Skeletal muscle tissue (tissue), 4 donors: Measurements from ENCODE around the gene TRRAP. TPM values are rescaled to one million over a fixed set of nuclear protein-coding genes. Genes with fewer than 3 reads are reported as not detected.
A peak's percentile ranks its signal among the peaks of the same experiment; 100 is the strongest.
"Not testable (repeated sequence)": the region's sequence is repeated elsewhere in the genome, so short reads cannot be mapped to it uniquely, and the experiment has no call there.

Experiments
- H3K27ac ChIP-seq: one replicate; pipeline ENCODE4 v1.7.0; 2013; ENCODE audit warnings: mild to moderate bottlenecking, low read depth, low read length, inconsistent platforms
- H3K27me3 ChIP-seq, 3 donors: one replicate each; pipeline ENCODE4 v1.7.0; 2013; ENCODE audit warnings: low read length in 3 of 3; ENCODE audit not compliant: control insufficient read depth in 3 of 3, insufficient read depth in 3 of 3
- H3K36me3 ChIP-seq, 3 donors: one replicate each; pipeline ENCODE4 v1.7.0; 2013; ENCODE audit warnings: low read length in 3 of 3; ENCODE audit not compliant: control insufficient read depth in 3 of 3, insufficient read depth in 3 of 3
- H3K4me1 ChIP-seq, 3 donors: one replicate each; pipeline ENCODE4 v1.7.0; 2013; ENCODE audit warnings: low read length in 3 of 3, mild to moderate bottlenecking in 3 of 3; ENCODE audit not compliant: control insufficient read depth in 3 of 3, insufficient read depth in 3 of 3
- H3K4me3 ChIP-seq, 3 donors: one replicate each; pipeline ENCODE4 v1.7.0; 2013; ENCODE audit warnings: low read length in 3 of 3
- H3K9ac ChIP-seq, 3 donors: one replicate each; pipeline ENCODE4 v1.7.0; 2013; ENCODE audit warnings: low read length in 3 of 3, mild to moderate bottlenecking in 3 of 3, moderate library complexity in 2 of 3, low read depth in 1 of 3
- H3K9me3 ChIP-seq, 3 donors: one replicate each; pipeline ENCODE4 v1.7.0; 2013; ENCODE audit warnings: low read length in 3 of 3; ENCODE audit not compliant: control insufficient read depth in 3 of 3
- total RNA-seq: library from RNA; depleted of rRNA; stranded (reverse); fragments of >200 nt; gene quantifications from one replicate; pipeline ENCODE4 v1.2.3, GENCODE V29; 2014
- donor health status: Osteomylitis.

The TRRAP gene
- total RNA-seq, 1 donor from 2014 or later: 20.4 TPM

DNA sequence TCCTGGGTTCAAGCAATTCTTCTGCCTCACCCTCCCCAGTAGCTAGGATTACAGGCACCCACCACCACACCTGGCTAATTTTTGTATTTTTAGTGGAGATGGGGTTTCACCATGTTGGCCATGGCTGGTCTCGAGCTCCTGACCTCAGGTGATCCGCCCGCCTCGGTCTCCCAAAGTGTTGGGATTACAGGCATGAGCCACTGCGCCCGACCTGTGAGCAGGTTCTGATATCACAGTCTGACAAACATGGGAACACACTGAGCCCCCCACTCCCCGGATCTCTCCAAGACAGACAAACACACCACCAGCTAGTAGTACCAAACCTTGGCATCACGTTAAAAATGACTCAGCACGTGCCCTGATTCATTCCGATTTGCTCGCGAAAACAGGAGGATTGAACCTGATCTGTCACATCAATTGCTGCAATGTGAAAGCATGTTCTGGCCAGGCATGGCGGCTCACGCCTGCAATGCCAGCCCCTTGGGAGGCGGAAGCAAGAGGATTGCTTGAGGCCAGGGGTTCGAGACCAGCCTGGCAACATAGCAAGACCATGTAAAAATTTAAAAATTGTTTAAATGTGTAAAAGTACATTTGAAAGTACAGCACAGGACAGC lies 159.1 kb downstream of the TRRAP start:
- peaks cover 5 to 9% (median 8%) of the 10 kb centered on the region in 3 donors for H3K4me1 ChIP-seq
- H3K27ac ChIP-seq: no peak overlapping the region
- H3K27me3 ChIP-seq: no peaks in the 10 kb centered on the region
- H3K9me3 ChIP-seq: no peaks in the 10 kb centered on the region
- no peak overlapping the region for H3K4me3 ChIP-seq
- H3K36me3 ChIP-seq: peaks cover 66 to 71% (median 69%) of the 10 kb centered on the region in 3 donors
- peak overlapping the region in 1 of 3 donors; percentile 8 for H3K9ac ChIP-seq

DNA sequence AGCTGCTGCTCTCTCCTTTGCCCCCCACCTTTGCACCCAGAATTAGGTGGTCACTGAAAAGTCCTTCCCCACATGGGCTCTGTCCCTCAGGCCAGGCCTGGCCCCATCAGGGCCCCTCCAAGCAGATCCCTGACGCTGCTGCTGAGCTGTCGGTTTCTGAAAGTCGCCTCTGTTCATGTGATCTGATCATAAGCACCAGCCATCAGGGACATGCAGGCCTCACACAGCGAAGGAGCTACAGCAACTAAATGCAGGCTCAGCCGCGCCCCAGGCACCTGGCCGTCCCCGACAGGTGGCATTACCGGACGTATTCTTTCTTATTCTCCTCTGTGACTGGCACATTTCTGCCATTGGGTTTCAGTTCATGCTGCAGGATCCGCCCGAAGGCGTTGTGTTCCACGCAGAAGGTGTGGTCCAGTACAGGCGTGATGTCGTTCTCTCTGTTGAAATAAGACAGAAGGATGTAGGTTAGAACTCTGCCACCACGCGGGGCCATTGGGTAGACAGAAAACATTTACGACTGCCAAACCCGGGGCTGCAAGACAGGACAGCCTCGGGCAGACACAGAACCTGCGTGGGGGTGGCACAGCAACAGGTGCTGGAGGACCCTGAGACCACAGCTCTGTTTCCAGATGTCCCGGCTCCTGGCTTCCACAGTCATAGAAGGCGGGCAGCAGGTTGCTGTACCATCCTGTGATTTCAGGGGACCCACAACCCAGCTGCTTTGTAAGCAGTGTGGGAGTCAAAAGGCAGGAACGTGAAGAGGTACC lies 159.9 kb downstream of the TRRAP start:
- H3K4me3 ChIP-seq: no peak overlapping the region
- H3K27me3 ChIP-seq: no peaks in the 10 kb centered on the region
- peaks cover 5 to 9% (median 8%) of the 10 kb centered on the region in 3 donors for H3K4me1 ChIP-seq
- no peak overlapping the region for H3K27ac ChIP-seq
- peaks cover 65 to 68% (median 66%) of the 10 kb centered on the region in 3 donors for H3K36me3 ChIP-seq
- no peak overlapping the region for H3K9ac ChIP-seq
- no peaks in the 10 kb centered on the region for H3K9me3 ChIP-seq

DNA sequence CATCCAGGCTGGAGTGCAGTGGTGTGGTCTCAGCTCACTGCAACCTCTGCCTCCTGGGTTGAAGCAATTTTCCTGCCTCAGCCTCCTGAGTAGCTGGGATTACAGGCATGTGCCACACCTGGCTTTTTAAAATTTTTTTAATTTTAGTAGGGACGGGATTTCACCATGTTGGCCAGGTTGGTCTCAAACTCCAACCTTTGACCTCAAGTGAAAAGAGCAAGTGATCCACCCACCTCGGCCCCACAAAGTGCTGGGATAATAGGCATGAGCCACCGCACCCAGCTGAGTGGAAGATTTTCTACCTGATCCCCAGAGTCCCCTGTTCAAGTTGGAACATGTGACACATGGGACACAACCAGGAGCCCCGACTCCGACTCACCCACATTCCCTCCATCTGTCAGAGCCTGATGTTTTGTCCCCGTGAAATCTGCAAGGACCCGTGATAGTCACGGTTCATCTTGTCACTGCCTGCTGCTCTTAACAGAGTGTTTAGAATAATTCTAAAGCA lies 161.1 kb downstream of the TRRAP start:
- H3K9ac ChIP-seq: no peak overlapping the region
- no peaks in the 10 kb centered on the region for H3K27me3 ChIP-seq
- no peak overlapping the region for H3K27ac ChIP-seq
- no peaks in the 10 kb centered on the region for H3K9me3 ChIP-seq
- H3K4me3 ChIP-seq: no peak overlapping the region
- H3K36me3 ChIP-seq: peaks cover 63 to 66% (median 65%) of the 10 kb centered on the region in 3 donors
- H3K4me1 ChIP-seq: peaks cover 5 to 8% (median 7%) of the 10 kb centered on the region in 3 donors

DNA sequence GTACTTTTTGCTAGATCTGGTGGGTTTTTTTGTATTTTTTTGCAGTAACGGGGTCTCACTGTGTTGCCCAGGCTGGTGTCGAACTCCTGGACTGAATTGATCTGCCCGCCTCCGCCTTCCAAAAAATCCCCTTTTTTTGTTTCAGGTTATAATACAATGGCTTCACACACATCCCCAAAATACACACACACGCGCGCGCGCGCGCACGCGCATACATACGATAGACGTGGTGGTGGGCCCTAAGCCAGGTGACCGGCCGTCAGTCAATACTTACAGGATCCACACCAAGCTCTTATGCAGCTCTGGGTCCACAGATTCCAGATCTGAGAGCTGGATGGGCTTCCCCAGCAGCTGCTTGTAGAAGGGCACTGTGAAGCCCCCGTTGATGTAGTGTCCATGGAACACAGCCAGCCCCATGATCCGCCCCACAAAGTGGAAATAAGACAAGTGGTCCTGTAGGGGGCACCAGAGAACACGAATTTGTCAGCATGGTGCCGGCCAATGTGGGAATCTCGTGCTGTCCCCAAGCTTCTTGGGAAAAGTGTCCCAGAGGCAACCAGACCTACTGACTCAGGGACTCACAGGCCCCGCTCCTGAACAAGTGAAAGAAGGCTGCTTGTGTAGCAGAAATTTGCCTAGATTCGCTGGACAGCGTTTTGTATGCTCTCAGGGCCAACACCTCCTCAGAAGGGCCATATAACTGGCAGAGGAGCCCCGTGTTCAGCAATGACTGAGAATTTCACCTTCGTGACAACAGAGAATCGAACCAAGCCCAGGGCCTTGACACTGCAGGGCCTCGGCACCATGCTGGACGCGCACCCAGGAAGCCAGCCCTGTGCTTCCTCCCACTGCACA lies 162.0 kb downstream of the TRRAP start:
- Histone ChIP-seq H3K4me1 (peaks cover 5 to 8% (median 6%) of the 10 kb centered on the region in 3 donors), H3K36me3 (peaks cover 57 to 64% (median 63%) of the 10 kb centered on the region in 3 donors), H3K9me3 (no peaks in the 10 kb centered on the region), H3K4me3 (no peak overlapping the region), H3K27ac (peak overlapping the region; percentile 53), H3K9ac (peak overlapping the region in 1 of 3 donors; percentile 80), H3K27me3 (no peaks in the 10 kb centered on the region)

DNA sequence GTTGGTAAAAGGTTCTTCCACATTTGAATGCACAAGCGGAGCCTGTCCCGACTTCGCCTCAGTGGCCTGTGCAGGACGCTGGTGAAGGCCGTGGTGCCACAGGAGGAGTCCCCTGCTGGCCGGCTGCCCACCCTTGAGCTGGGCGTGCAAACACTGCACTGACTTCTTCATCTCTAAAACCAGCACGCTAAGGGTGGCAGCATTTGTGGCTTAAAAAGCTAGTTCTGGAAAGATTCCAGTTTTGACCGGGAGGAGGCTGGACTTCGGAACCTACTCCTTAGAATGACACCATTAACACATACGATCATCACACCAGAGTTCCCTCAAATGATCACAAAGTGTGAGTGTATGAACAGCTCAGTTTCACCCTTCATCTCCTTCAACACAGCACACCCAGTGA lies 163.2 kb downstream of the TRRAP start:
- Histone ChIP-seq H3K27ac (no peak overlapping the region), H3K27me3 (no peaks in the 10 kb centered on the region), H3K9me3 (no peaks in the 10 kb centered on the region), H3K4me1 (peaks cover 5 to 8% (median 6%) of the 10 kb centered on the region in 3 donors), H3K4me3 (no peak overlapping the region), H3K36me3 (peaks cover 54 to 63% (median 62%) of the 10 kb centered on the region in 3 donors), H3K9ac (no peak overlapping the region)

DNA sequence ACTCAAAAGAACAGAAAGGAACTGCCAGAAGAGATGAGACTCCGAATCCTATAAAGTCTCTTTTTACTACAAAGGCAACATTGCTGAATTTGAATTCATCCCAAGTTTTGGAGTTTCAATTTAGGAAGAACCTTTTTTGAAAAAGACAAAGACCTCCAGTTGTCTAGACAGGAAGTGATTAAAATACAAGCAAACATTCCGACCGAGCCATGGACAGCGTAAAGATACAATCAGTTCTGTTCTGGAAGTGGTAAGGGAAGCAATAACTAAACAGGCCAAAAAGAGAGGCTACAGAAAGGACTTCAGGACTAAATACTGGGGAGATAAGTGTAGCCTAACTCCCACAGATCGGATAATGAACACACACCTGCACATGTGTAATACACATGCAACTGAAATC lies 164.6 kb downstream of the TRRAP start:
- no peak overlapping the region for H3K4me3 ChIP-seq
- H3K4me1 ChIP-seq: peaks cover 5 to 8% (median 6%) of the 10 kb centered on the region in 3 donors
- no peaks in the 10 kb centered on the region for H3K27me3 ChIP-seq
- no peak overlapping the region for H3K27ac ChIP-seq
- no peak overlapping the region for H3K9ac ChIP-seq
- peaks cover 57 to 63% (median 60%) of the 10 kb centered on the region in 3 donors for H3K36me3 ChIP-seq
- H3K9me3 ChIP-seq: no peaks in the 10 kb centered on the region

DNA sequence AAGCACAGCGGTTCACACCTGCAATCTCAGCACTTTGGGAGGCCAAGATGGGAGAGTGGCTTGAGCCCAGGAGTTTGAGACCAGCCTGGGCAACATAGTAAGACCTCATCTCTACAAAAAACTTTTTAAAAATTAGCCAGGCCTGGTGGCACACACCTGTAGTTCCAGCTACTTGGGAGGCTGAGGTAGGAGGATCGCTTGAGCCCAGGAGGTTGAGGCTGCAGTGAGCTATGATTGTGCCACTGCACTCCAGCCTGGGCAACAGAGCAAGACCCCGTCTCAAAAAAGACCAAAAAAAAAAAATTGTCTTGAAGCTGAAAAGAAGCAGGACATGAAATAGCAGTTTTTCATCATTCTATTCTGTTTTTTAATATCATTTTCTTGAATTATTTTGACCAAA lies 166.5 kb downstream of the TRRAP start:
- H3K9ac ChIP-seq, H3K4me3 ChIP-seq, H3K27me3 ChIP-seq, H3K9me3 ChIP-seq, H3K27ac ChIP-seq, H3K4me1 ChIP-seq: not testable (repeated sequence)
- H3K36me3 ChIP-seq: peaks cover 47 to 60% (median 54%) of the 10 kb centered on the region in 3 donors

DNA sequence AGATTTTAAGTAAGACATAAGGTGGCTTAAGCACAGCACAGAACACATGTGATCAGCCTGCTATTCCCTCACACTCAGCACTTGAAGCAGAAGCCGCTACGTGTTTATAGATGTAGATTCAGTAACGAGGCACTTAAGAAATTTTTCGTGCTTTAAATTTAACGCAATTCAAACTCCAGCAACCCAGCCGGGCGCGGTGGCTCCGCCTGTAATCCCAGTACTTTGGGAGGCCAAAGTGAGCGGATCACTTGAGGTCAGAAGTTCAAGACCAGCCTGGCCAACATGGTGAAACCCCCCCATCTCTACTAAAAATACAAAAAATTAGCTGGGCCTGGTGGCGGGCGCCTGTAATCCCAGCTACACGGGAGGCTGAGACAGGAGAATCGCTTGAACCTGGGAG lies 167.9 kb downstream of the TRRAP start:
- not testable (repeated sequence) for H3K9ac ChIP-seq, H3K27me3 ChIP-seq, H3K9me3 ChIP-seq, H3K4me1 ChIP-seq, H3K27ac ChIP-seq, H3K4me3 ChIP-seq
- H3K36me3 ChIP-seq: peaks cover 42 to 65% (median 56%) of the 10 kb centered on the region in 3 donors

DNA sequence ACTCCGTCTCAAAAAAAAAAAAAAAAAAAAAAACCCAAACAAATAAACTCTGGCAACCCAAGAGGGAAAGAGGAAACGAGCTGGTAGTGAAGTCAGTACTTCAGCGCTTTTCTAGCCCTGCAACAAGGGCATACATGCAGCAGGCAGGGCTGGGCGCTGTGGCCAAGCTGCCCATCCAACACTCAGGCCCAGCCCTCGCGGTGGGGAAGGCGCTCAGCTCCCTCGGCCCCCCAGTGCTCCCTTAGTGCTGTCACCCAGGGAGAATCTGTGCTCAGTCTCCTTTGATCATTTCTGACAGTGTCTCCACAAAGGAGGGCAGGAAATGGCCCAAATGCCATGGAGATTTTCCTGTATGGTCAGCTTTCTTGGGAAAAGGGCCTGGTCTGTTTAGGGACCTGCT lies 168.4 kb downstream of the TRRAP start:
- H3K27me3 ChIP-seq: no peaks in the 10 kb centered on the region
- no peak overlapping the region for H3K27ac ChIP-seq
- peaks cover 42 to 68% (median 56%) of the 10 kb centered on the region in 3 donors for H3K36me3 ChIP-seq
- no peaks in the 10 kb centered on the region for H3K9me3 ChIP-seq
- no peaks in the 10 kb centered on the region for H3K4me1 ChIP-seq
- no peak overlapping the region for H3K9ac ChIP-seq
- no peak overlapping the region for H3K4me3 ChIP-seq
